Suprapubic skin (tissue), 3 donors: Measurements from ENCODE around the gene PCSK4.

ENCODE experiments used
- POLR2AphosphoS5 ChIP-seq, 3 donors: sonication (generic); formaldehyde crosslinking; IDR thresholded peaks; one replicate each; pipeline ENCODE4 v1.6.1; 2017; ENCODE audit warnings: antibody characterized with exemption in 3 of 3
- TF ChIP-seq, protein P1 (sequence below), 2 donors: fragments of 200-600 bp in 1 of 2; fragments of 450-650 bp in 1 of 2; sonication (generic) in 1 of 2; IDR thresholded peaks; one replicate each; pipeline ENCODE4 v1.5.1; 2016 to 2019; ENCODE audit warnings: antibody characterized with exemption in 2 of 2, mild to moderate bottlenecking in 1 of 2, moderate library complexity in 1 of 2

DNA sequence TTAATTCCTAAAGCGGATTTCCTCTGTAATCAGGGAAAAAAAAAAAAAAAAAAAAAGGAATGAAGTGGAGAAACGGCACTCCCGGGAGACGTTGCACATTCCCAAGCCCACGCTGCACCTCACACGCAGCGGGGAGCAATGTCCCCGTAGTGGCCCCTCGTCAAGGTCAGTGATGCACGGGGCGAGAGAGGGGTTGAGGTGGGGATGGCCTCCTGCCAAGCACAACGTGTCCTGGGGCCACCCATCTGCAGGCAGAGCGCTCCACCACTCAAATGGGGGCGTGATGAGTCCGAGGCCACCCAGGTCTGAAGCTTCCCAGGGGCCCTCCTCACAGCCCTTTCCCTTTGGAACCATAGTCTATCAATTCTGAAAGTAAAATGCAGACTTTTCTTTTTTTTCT lies 48.8 kb upstream of the PCSK4 start:
- TF ChIP-seq POLR2AphosphoS5 (IDR thresholded peaks at IDR 0.05): no peak
- TF ChIP-seq, protein P1, sequence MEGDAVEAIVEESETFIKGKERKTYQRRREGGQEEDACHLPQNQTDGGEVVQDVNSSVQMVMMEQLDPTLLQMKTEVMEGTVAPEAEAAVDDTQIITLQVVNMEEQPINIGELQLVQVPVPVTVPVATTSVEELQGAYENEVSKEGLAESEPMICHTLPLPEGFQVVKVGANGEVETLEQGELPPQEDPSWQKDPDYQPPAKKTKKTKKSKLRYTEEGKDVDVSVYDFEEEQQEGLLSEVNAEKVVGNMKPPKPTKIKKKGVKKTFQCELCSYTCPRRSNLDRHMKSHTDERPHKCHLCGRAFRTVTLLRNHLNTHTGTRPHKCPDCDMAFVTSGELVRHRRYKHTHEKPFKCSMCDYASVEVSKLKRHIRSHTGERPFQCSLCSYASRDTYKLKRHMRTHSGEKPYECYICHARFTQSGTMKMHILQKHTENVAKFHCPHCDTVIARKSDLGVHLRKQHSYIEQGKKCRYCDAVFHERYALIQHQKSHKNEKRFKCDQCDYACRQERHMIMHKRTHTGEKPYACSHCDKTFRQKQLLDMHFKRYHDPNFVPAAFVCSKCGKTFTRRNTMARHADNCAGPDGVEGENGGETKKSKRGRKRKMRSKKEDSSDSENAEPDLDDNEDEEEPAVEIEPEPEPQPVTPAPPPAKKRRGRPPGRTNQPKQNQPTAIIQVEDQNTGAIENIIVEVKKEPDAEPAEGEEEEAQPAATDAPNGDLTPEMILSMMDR (IDR thresholded peaks at IDR 0.05): no peak
